A549 (cell line): Measurements from ENCODE around the gene MEIOC. TPM values are rescaled to one million over a fixed set of nuclear protein-coding genes. Genes with fewer than 3 reads are reported as not detected.

Experiments
- ATAC-seq, 2 experiments: fragments of 200-7000 bp in 1 of 2; fragments of >200 bp in 1 of 2; cut with Nextera tagmentation in 1 of 2; cut with Tn5 transposase in 1 of 2; 3 replicates each; pipeline versions ENCODE4 v1.8.0 to v1.9.1; 2018 to 2020; ENCODE audit warnings: mild to moderate bottlenecking in 1 of 2, moderate library complexity in 1 of 2
- CTCF ChIA-PET: fragments of 300-600 bp; sonication (Branson Sonifier 250); formaldehyde crosslinking; extraction: SDS; loops from one replicate; lab custom pipeline; 2021; ENCODE audit warnings: antibody characterized with exemption, inconsistent platforms; lab: Yijun Ruan, JAX
- POLR2A ChIA-PET: fragments of 350-600 bp; formaldehyde crosslinking; extraction: SDS; loops from one replicate; lab custom pipeline; 2021; ENCODE audit warnings: antibody characterized with exemption, inconsistent platforms; lab: Yijun Ruan, JAX
- DNase-seq, 2 experiments: peaks; one replicate each; pipeline versions ENCODE4 v3.0.0 to v3.0.0-alpha.2; 2011 to 2016; ENCODE audit warnings: low read depth in 1 of 2, low spot score in 1 of 2
- FAIRE-seq: peaks from 2 replicates; lab custom pipeline; 2011; peaks lifted over from hg19 to GRCh38; lab: Jason Lieb, UNC
- H3K27ac ChIP-seq, 2 experiments: fragments of >200 bp; sonication (Bioruptor Twin); formaldehyde crosslinking; 3 replicates each; pipeline ENCODE4 v1.5.1; 2016 to 2017
- H3K4me1 ChIP-seq: fragments of >200 bp; sonication (Bioruptor Twin); formaldehyde crosslinking; 3 replicates; pipeline ENCODE4 v1.6.1; 2016
- H3K4me2 ChIP-seq: fragments of >200 bp; sonication (Bioruptor Twin); formaldehyde crosslinking; 3 replicates; pipeline ENCODE4 v1.6.1; 2016
- H3K4me3 ChIP-seq: fragments of >200 bp; sonication (Bioruptor Twin); formaldehyde crosslinking; 3 replicates; pipeline ENCODE4 v1.5.1; 2016
- H3K9me3 ChIP-seq: fragments of >200 bp; sonication (Bioruptor Twin); formaldehyde crosslinking; 3 replicates; pipeline ENCODE4 v1.6.1; 2016
- BHLHE40 ChIP-seq: IDR thresholded peaks from 2 replicates; pipeline ENCODE4 v1.6.1; 2012; ENCODE audit warnings: low read depth, low read length, inconsistent platforms
- CHD2 ChIP-seq: fragments of 150-350 bp; IDR thresholded peaks from 2 replicates; pipeline ENCODE4 v1.6.1; 2014; ENCODE audit warnings: low read length; ENCODE audit not compliant: partially characterized antibody
- EHF ChIP-seq: fragments of 250-450 bp; sonication (Bioruptor Pico); IDR thresholded peaks from 2 replicates; pipeline ENCODE4 v1.5.0; 2020; ENCODE audit warnings: mild to moderate bottlenecking
- ESRRA ChIP-seq: fragments of 150-350 bp; IDR thresholded peaks from 2 replicates; pipeline ENCODE4 v1.6.1; 2014; ENCODE audit warnings: mild to moderate bottlenecking, low read length, borderline replicate concordance
- FOSL2 ChIP-seq, 2 experiments: fragments of 450-650 bp in 1 of 2; fragments of >200 bp in 1 of 2; sonication (Bioruptor Twin) in 1 of 2; formaldehyde crosslinking; IDR thresholded peaks; 2 replicates each; pipeline versions ENCODE4 v1.5.0 to v1.6.1; 2016 to 2020; ENCODE audit warnings: mild to moderate bottlenecking in 1 of 2, moderate library complexity in 1 of 2
- GATA3 ChIP-seq: IDR thresholded peaks from 2 replicates; pipeline ENCODE4 v1.6.1; 2012; ENCODE audit warnings: borderline replicate concordance
- HOXB13 ChIP-seq: fragments of 250-450 bp; sonication (Bioruptor Pico); IDR thresholded peaks from 2 replicates; pipeline ENCODE4 v1.5.0; 2020; ENCODE audit warnings: low read depth, mild to moderate bottlenecking, moderate library complexity
- JUNB ChIP-seq: fragments of >200 bp; sonication (Bioruptor Twin); formaldehyde crosslinking; IDR thresholded peaks from 2 replicates; pipeline ENCODE4 v1.6.1; 2016
- KDM5A ChIP-seq: fragments of 200-600 bp; sonication (generic); IDR thresholded peaks from 2 replicates; pipeline ENCODE4 v1.6.1; 2016; ENCODE audit warnings: antibody characterized with exemption, mild to moderate bottlenecking
- MAFK ChIP-seq: fragments of 450-650 bp; IDR thresholded peaks from 2 replicates; pipeline ENCODE4 v1.6.1; 2014; ENCODE audit not compliant: partially characterized antibody
- MYC ChIP-seq: IDR thresholded peaks from 2 replicates; pipeline ENCODE4 v1.6.1; 2012; ENCODE audit warnings: mild to moderate bottlenecking, inconsistent platforms, low read length, improper control_type of control experiment, borderline replicate concordance
- NPAS2 ChIP-seq: fragments of 250-450 bp; sonication (Bioruptor Pico); IDR thresholded peaks from 2 replicates; pipeline ENCODE4 v1.8.0; 2022; ENCODE audit warnings: mild to moderate bottlenecking, moderate library complexity, borderline replicate concordance
- PHF8 ChIP-seq: fragments of 200-600 bp; sonication (generic); IDR thresholded peaks from 2 replicates; pipeline ENCODE4 v1.6.1; 2016; ENCODE audit warnings: low read depth, mild to moderate bottlenecking, antibody characterized with exemption, moderate library complexity, borderline replicate concordance
- POLR2A ChIP-seq: IDR thresholded peaks from 2 replicates; pipeline ENCODE4 v1.6.1; 2012; ENCODE audit warnings: mild to moderate bottlenecking, low read length
- RARB ChIP-seq: fragments of 250-450 bp; sonication (Bioruptor Pico); IDR thresholded peaks from 2 replicates; pipeline ENCODE4 v1.8.0; 2021; ENCODE audit warnings: mild to moderate bottlenecking, moderate library complexity
- RNF2 ChIP-seq: fragments of 200-600 bp; sonication (generic); IDR thresholded peaks from 2 replicates; pipeline ENCODE4 v1.6.1; 2016; ENCODE audit warnings: low read depth, mild to moderate bottlenecking, antibody characterized with exemption, moderate library complexity, borderline replicate concordance
- WGBS: methylation state at CpG from one replicate; pipeline ENCODE4 v1.1.6; 2017; ENCODE audit errors: missing lambda C conversion rate; 5-methylcytosine and 5-hydroxymethylcytosine counted together
- polyA plus RNA-seq, 4 experiments: library from polyadenylated mRNA; depleted of rRNA in 3 of 4; stranded (reverse); fragments of >200 nt; fragmentation: RNase III in 1 of 4; extraction: RNeasy Plus Mini Kit Qiagen cat#74134 plus additional on column Dnase treatment in 1 of 4; gene quantifications; 2 replicates in 3 of 4; 3 replicates in 1 of 4; pipeline ENCODE4 v1.2.3, GENCODE V29; 2011 to 2017
- small RNA-seq, 6 experiments: library from RNA; depleted of rRNA; stranded (forward); fragments of <200 nt; gene quantifications; one replicate each; pipeline ENCODE3, GENCODE V24; 2012

The MEIOC gene
- polyA plus RNA-seq, 2 of the 4 experiments (the other 2 are of a cell fraction): 5.9 to 18.2 TPM

GRCh38 chr17:44719444-44719843 is 63.2 kb downstream of the MEIOC start:
- Histone ChIP-seq H3K27ac (no peak overlapping the region), H3K4me3 (no peak overlapping the region)
- POLR2A ChIA-PET: interaction anchor here (0.7 kb wide), 1 partner anchor 52 kb away, joined by 4 read pairs; no protein-coding TSS in a partner anchor
- no peak for ATAC-seq
- TF ChIP-seq KDM5A (no peak), JUNB (no peak), GATA3 (no peak), BHLHE40 (no peak), POLR2A (no peak), HOXB13 (CRISPR knock-in tag) (no peak), EHF (CRISPR knock-in tag) (no peak), CHD2 (no peak), PHF8 (no peak), RNF2 (no peak), MAFK (no peak), RARB (CRISPR knock-in tag) (no peak), ESRRA (no peak), NPAS2 (CRISPR knock-in tag) (no peak), MYC (no peak)
- TF ChIP-seq, all 56 proteins: peak for 0
- DNase-seq (no peak), FAIRE-seq (no peak)
- H3K9me3 ChIP-seq: no peaks in the 10 kb centered on the region
- H3K4me2 ChIP-seq: no peak overlapping the region
- 86% methylated on average over 1 of the region's 1 CpG for WGBS
- H3K4me1 ChIP-seq: no peaks in the 10 kb centered on the region
- CTCF ChIA-PET: interaction anchor here (1.0 to 1.8 kb wide), 5 partner anchors 10 to 55 kb away, joined by 3 to 5 read pairs (median 3); no protein-coding TSS in a partner anchor

GRCh38 chr17:44722254-44722653 is 66.0 kb downstream of the MEIOC start:
- Histone ChIP-seq H3K4me1 (no peaks in the 10 kb centered on the region), H3K4me3 (no peak overlapping the region), H3K9me3 (no peaks in the 10 kb centered on the region), H3K27ac (no peak overlapping the region), H3K4me2 (no peak overlapping the region)
- CTCF ChIA-PET: interaction anchor here (0.6 to 1.8 kb wide), 3 partner anchors 15 to 113 kb away, joined by 3 to 4 read pairs (median 4); no protein-coding TSS in a partner anchor
- DNase-seq (no peak), FAIRE-seq (no peak), ATAC-seq (0 out of 6 replicates have a peak, but pooled peaks of 1 of the 2 experiments have one; percentile 20)
- POLR2A ChIA-PET: no interaction called here
- WGBS: 60% methylated on average over 5 of the region's 5 CpGs
- TF ChIP-seq MAFK (no peak), FOSL2 (IDR thresholded peaks at IDR 0.05) (no peak), FOSL2 (CRISPR knock-in tag; IDR thresholded peaks at IDR 0.05) (no peak)

Small RNAs within 50 kb of the gene (small RNA-seq; reads per million reads assigned to genes)
- gene RN7SL819P (0 reads per million in 6 experiments), gene SMCO4P1 (0 to 0.26 (median 0) reads per million in 6 experiments)

Other genes starting within 250 kb of the MEIOC start
- gene GPATCH8, start 153.1 kb upstream of the MEIOC start, polyA plus RNA-seq (2011; rRNA removed): 24.9 and 27.3 TPM in 2 replicates
- gene GPATCH8, start 153.1 kb upstream of the MEIOC start, polyA plus RNA-seq (2017; fragmentation: RNase III; extraction: RNeasy Plus Mini Kit Qiagen cat#74134 plus additional on column Dnase treatment): 20.6 to 21.7 TPM (median 21.7 TPM) in 3 replicates
- 25.8 and 26.9 TPM in 2 replicates for gene FZD2, start 99.0 kb upstream of the MEIOC start, polyA plus RNA-seq (2011; rRNA removed)
- 42.0 to 62.4 TPM (median 54.9 TPM) in 3 replicates for gene FZD2, start 99.0 kb upstream of the MEIOC start, polyA plus RNA-seq (2017; fragmentation: RNase III; extraction: RNeasy Plus Mini Kit Qiagen cat#74134 plus additional on column Dnase treatment)
- gene CCDC43, start 33.3 kb downstream of the MEIOC start, polyA plus RNA-seq (2011; rRNA removed): 24.1 and 34.3 TPM in 2 replicates
- 35.6 to 39.4 TPM (median 37.3 TPM) in 3 replicates for gene CCDC43, start 33.3 kb downstream of the MEIOC start, polyA plus RNA-seq (2017; fragmentation: RNase III; extraction: RNeasy Plus Mini Kit Qiagen cat#74134 plus additional on column Dnase treatment)
- 16.5 and 16.9 TPM in 2 replicates for gene DBF4B, start 52.2 kb downstream of the MEIOC start, polyA plus RNA-seq (2011; rRNA removed)
- gene DBF4B, start 52.2 kb downstream of the MEIOC start, polyA plus RNA-seq (2017; fragmentation: RNase III; extraction: RNeasy Plus Mini Kit Qiagen cat#74134 plus additional on column Dnase treatment): 27.5 to 32.3 TPM (median 30.1 TPM) in 3 replicates
- 0.75 and 0.79 TPM in 2 replicates for gene ADAM11, start 102.5 kb downstream of the MEIOC start, polyA plus RNA-seq (2011; rRNA removed)
- gene ADAM11, start 102.5 kb downstream of the MEIOC start, polyA plus RNA-seq (2017; fragmentation: RNase III; extraction: RNeasy Plus Mini Kit Qiagen cat#74134 plus additional on column Dnase treatment): 2.0 to 2.7 TPM (median 2.1 TPM) in 3 replicates
- 22.1 and 30.4 TPM in 2 replicates for gene GJC1, start 173.8 kb downstream of the MEIOC start, polyA plus RNA-seq (2011; rRNA removed)
- gene GJC1, start 173.8 kb downstream of the MEIOC start, polyA plus RNA-seq (2017; fragmentation: RNase III; extraction: RNeasy Plus Mini Kit Qiagen cat#74134 plus additional on column Dnase treatment): 21.2 to 21.9 TPM (median 21.7 TPM) in 3 replicates
- not detected in 2 replicates for gene HIGD1B, start 191.4 kb downstream of the MEIOC start, polyA plus RNA-seq (2011; rRNA removed)
- gene HIGD1B, start 191.4 kb downstream of the MEIOC start, polyA plus RNA-seq (2017; fragmentation: RNase III; extraction: RNeasy Plus Mini Kit Qiagen cat#74134 plus additional on column Dnase treatment): not detected in 3 replicates
- gene EFTUD2, start 243.0 kb downstream of the MEIOC start, polyA plus RNA-seq (2011; rRNA removed): 254 and 353 TPM in 2 replicates
- 216 to 251 TPM (median 224 TPM) in 3 replicates for gene EFTUD2, start 243.0 kb downstream of the MEIOC start, polyA plus RNA-seq (2017; fragmentation: RNase III; extraction: RNeasy Plus Mini Kit Qiagen cat#74134 plus additional on column Dnase treatment)